ENCODE results near the gene PHF20. TPM values are rescaled to one million over a fixed set of nuclear protein-coding genes. Genes with fewer than 3 reads are reported as not detected.
"Not testable (repeated sequence)": the region's sequence is repeated elsewhere in the genome, so short reads cannot be mapped to it uniquely, and the experiment has no call there.

PHF20 gene
- total RNA-seq, 1 donor from 2014 or later = 46.5 TPM

DNA sequence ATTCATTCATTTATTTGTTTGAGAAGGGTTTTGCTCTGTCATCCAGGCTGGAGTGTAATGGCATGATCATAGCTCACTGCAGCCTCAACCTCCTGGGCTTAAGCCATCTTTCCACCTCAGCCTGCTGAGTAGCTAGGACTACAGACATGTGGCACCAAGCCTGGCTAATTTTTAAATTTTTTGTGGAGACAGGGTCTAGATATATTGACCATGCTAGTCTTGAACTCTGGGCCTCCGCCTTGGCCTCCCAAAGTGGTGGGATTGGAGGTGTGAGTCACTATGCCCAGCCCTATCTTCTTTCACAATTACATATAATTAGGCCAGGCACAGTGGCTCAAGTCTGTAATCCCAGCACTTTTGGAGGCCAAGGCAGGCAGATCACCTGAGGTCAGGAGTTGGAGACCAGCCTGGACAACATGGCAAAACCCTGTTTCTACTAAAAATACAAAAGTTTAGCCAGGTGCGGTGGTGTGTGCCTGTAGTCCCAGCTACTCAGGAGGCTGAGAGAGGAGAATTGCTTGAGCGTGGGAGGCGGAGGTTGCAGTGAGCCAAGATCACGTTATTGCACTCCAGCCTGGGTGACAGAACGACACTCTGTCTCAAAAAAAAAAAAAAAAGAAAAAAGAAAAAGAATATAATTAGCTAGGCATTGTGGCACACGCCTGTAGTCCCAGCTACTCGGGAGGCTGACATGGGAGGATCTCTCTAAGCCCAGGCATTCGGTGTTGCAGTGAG lies 110.8 kb downstream of the PHF20 start:
- intact Hi-C loops (cut with micrococcal nuclease) = loop anchor here (10.0 kb wide), 2 partner anchors 168 to 418 kb away; no protein-coding TSS in a partner anchor

DNA sequence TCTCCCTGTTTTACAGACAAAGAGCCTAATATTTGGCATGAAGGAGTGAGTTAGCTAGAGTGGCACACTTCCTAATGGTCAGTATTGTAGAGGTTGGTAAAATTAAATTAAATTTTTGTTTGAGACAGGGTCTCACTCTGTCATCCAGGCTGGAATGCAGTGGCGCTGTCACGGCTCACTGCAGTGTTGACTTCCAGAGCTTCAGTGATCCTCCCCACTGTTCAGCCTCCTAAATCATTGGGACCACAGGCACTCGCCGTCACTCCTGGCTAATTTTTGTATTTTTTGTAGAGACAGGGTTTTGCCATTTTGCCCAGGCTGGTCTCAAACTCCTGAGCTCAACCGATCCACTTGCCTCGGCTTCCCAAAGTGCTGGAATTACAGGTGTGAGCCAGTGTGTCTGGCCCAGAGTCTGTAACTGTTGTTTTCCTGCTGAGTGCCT lies 111.5 kb downstream of the PHF20 start:
- intact Hi-C loops (cut with micrococcal nuclease) = loop anchor here (10.0 kb wide), 2 partner anchors 169 to 419 kb away; no protein-coding TSS in a partner anchor

DNA sequence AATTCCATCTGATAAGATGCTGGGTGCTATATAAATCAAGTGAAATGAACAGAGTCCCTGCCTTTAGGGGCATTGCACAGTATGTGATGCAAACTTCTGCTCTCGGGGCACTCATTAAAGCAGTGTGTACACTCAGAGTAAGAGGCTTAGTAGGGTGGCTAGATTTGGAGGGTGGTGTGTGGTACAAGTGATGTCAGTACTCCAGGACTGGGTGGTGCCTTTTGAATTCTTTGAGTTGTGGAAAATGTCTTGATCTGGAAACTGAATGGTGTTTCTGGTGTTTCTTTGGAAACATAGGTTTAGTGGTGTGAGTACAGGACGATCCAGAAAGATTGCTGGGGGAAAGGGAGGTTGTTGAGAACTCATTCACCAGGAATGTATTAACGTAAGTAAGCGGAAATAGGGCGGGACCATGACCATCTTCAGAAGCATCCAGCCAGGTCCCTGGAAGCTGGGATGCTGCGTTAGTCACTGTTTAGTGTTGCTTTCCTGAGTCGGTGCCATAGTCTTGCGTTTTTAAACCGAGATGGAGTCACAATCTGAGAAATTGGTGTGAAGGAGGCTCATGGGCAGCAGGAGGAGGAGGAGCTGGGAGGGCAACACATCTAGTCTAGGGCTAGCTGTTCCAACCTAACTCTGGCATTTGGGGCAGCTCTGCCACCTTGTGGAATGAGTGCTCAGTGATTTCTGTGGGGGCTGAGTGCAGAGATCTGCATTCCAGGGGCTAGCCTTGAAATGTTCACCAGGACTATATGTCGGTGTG lies 112.1 kb downstream of the PHF20 start:
- intact Hi-C loops (cut with micrococcal nuclease) = loop anchor here (2.0 to 10.0 kb wide), 3 partner anchors 143 to 419 kb away; no protein-coding TSS in a partner anchor

DNA sequence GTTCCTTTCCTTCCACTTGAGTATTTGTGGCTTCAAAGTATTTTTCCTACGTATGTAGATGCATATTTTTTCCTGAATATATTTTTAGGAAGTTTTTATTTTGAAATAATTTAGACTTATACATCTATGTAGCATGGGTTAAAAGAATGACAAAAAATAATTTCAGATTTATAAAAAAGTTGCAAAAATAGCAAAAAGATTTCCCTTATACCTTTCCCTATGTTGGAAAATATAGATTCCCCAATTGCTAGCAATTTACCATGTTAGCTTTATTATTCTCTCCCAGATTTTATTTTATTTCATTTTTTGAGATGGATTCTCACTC lies 112.7 kb downstream of the PHF20 start:
- intact Hi-C loops (cut with micrococcal nuclease) = loop anchor here (2.0 to 10.0 kb wide), 3 partner anchors 144 to 420 kb away; no protein-coding TSS in a partner anchor

DNA sequence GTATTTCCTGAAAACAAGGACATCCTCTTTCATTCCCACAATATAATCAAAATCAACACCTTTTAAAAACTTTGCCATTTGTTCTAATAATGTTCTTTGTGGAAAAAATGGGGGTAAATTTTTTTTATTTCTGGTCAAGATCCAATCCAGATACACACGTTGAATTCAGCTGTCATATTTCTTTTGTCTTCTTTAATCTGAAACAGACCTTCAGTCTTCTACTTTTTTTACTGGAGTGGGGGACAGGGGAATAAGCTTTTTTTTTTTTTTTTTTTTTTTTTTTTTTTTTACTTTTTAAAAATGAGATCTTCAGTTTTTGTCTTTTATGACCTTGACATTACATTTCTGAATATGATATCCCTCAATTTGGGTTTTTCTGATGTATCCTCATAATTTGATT lies 113.4 kb downstream of the PHF20 start:
- intact Hi-C loops (cut with micrococcal nuclease) = loop anchor here (2.0 to 10.0 kb wide), 3 partner anchors 144 to 420 kb away; no protein-coding TSS in a partner anchor

DNA sequence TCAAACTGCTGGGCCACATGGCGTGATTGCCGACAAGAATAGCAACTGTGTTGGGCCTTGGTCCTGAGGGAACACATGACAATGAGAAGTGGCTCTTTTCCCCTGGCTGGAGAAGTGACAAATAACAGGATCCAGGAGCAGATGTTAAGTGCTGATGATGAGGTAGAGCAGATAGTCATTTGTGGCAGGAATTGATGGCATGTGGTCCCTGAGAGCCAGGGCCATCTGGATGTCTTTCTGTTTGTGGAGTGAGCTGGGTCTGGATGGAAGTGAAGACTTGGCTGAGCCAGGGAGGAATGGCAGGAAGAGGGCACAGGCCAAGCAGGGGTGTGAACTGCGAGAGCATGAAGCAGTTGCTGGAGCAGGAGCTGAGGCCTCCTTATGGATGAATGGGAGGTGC lies 114.7 kb downstream of the PHF20 start:
- intact Hi-C loops (cut with micrococcal nuclease) = loop anchor here (10.0 kb wide), 2 partner anchors 172 to 422 kb away; no protein-coding TSS in a partner anchor

DNA sequence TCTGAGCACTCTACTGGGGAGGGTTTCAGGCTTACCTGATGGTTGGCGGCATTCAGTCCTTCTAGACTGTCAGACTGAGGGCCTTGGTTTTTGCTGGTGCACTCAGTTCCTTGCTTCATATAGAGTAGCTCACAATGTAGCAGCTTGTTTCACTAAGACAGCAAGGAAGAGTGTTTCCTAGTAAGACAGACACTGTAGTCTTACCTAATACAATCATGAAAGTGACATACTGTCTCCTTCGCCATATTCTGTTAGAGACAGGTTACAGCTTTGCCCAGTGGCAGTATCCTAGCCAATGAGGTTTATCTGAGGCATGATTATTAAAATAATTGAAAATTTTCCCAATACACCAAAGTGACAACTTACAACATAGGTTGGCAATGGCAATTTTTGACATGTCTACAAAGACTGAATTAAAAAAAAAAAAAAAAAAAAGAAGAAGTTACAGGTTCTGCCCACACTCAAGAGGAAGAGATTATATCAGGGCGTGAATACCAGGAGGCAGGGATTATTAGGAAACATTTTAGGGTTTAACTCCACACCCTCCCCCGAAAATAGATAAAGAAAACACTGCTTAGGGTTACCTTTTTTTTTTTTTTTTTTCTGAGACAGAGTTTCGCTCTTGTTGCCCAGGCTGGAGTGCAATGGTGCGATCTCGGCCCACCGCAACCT lies 115.7 kb downstream of the PHF20 start:
- intact Hi-C loops (cut with micrococcal nuclease) = loop anchor here (10.0 kb wide), 2 partner anchors 173 to 423 kb away; no protein-coding TSS in a partner anchor

DNA sequence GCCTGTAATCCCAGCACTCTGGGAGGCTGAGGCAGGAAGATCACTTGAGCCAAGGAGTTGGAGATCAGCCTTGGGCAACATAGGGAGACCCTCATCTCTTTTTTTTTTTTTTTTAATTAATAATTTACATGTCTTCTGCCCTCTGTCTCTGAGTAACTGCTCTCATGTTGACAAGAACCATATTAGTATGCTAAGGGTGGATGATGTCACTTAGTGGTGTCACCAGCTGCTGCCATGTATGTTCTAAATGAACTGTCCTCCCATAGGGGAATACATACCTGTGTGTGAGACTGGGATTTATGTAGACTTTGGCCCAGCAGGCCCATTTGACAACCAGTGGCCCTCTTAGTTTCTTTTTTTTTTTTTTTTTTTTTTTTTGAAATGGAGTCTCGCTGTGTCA lies 116.8 kb downstream of the PHF20 start:
- intact Hi-C loops (cut with micrococcal nuclease) = loop anchor here (10.0 kb wide), 2 partner anchors 174 to 424 kb away; no protein-coding TSS in a partner anchor

DNA sequence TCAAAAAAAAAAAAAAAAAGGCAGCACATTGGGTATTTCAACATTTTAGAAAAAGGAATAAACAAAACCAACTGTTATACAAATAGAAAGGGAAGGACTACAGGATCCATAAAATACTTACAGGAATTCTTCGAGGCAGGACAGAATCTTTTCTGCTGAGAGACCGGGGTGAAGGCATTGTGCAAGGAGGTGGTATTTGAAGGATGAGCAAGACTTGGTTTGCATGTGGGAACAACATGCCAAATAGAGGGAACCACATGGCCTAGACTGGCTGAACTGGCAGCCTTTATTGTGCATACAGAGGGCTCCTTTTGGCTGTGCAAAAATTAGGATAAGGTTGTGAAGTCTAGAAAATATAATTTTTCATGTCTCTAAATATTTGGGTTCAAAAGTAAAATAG lies 119.6 kb downstream of the PHF20 start:
- intact Hi-C loops (cut with micrococcal nuclease) = no loop called here

DNA sequence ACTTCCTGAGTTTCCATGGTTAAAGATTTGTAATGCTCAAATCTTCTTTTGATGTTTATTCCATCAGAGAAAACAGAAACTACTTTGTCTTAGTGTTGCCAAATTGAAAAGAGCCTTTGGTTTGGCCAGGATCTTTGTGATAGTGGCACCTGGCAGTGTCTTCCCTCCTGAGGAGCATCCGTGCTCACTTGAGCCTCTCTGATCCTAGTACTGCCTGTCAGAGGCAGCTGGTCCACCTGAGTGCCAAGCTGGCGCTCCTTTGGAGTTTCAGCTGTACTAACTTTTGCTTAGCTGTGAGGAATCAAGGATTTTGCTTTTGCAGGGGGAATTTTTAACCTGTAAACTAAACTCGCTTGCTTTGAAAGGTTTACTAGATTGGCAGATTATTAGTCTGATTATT lies 121.1 kb downstream of the PHF20 start:
- intact Hi-C loops (cut with micrococcal nuclease) = no loop called here

DNA sequence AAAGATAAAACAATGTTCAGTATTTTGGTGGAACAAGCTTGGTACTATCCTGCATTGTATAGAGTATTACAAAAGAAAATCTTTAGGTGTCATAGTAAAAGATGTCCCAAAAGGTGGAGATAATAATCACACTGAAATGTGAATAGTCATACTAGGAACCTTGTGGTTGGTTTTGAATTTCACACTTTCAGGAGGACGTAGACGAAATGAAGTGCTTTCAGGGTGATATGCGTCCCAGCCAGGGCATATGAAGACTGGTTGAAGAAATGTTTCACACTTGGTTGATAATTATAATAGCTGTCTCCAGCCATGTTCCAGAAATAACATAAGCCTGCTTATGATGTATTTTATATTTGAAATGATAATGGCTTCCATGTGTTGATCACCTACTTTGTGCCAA lies 122.1 kb downstream of the PHF20 start:
- intact Hi-C loops (cut with micrococcal nuclease) = no loop called here

DNA sequence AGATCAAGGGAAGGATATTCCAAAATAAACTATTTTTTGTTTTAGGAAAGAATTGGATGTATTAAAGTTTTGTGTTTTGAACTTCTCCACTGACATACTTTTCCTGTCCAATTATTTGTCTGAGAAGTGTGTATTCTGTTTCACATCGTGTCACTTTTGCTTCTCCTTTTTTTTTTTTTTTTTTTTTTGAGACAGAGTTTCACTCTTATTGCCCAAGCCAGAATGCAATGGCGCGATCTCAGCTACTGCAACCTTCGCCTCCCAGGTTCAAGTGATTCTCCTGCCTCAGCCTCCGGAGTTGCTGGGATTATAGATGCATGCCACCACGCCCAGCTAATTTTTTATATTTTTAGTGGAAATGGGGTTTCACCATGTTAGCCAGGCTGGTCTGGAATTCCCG lies 123.7 kb downstream of the PHF20 start:
- intact Hi-C loops (cut with micrococcal nuclease) = not testable (repeated sequence)

DNA sequence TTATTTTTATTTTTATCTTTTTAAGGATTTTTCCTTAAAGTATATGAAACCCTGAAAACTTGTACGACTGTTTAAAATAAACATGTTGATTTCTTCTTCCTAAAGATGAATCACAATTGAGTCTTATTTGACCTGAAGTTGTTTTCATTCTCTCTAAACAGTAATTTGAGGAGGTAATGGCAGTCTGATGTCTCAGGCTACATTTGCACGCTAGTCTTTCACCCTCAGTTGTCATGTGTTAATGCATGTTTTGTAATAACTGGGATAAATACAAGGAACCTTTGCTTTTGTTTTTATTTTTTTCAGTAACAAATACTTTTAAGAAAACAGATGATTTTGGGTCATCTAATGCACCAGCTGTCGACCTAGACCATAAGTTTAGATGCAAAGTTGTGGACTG lies 127.2 kb downstream of the PHF20 start:
- intact Hi-C loops (cut with micrococcal nuclease) = no loop called here

DNA sequence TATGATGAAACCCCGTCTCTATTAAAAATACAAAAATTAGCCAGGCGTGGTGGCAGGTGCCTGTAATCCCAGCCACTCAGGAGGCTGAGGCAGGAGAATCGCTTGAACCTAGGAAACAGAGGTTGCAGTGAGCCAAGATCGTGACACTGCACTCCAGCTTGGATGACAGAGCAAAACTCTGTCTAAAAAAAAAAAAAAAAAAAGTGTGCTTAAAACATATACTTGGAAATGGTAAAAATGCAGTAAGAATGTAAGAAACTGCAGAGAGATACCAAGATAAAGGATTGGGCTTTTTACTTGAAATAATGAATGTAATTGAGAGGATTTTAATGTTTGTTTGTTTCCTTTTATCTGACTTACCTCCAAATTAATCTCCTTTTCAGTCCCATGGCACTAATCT lies 129.4 kb downstream of the PHF20 start:
- intact Hi-C loops (cut with micrococcal nuclease) = not testable (repeated sequence)

DNA sequence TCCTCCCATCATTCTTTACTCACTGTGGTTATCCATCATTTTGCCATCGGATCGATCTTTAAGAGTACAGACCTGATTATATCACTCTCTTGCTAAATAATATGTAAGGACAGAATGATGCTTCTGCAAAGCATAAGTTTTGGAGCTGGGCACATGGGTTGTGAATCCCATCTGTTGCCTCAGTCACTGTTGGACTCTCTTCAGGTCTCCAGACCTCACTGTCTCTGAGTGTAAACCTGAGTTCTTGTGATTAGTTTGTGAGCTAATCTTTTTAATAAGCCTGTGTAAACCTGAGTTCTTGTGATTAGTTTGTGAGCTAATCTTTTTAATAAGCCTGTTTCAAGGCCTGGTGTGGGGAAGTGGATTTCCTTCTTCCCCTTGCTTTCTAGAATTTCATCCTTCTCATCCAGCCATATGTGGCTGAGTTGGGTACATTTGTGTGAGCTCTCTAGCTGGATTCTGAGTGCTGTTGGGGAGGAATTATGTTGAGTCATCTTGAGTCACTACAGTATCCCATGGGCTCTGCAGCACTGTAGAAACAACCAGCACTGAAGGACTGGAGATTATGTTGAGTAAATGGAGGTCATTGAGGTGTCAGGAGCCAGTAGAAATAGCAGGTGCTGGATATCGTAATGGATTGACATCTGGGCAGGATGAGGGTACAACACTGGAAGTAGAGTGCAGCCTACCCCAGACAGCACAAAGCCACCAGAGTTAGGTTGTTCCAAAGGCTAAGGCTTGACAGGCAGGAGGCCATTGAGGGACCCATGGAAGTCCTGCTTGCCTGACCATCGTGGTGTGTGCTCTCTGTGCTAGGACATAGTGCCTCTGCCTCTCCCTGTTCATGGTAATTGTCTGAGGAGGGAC lies 130.1 kb downstream of the PHF20 start:
- intact Hi-C loops (cut with micrococcal nuclease) = no loop called here

DNA sequence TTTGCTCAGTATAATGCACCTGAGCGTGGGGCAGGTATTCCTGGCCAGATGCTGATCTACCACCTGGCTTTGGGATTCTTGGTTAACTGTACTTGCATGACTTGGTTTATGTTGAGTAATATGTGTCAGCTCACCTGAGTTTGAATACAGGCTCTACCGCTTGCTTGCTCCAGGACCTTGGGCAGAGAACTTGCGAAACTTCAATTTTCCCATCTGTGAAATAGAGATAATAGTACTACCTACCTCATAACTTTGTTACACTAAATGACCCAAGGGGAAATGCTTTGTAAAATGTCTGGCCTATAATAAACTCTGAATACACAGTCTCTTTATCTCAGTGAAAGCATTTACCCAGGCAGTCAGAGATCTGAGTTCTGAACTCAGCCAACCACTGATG lies 130.7 kb downstream of the PHF20 start:
- intact Hi-C loops (cut with micrococcal nuclease) = no loop called here

DNA sequence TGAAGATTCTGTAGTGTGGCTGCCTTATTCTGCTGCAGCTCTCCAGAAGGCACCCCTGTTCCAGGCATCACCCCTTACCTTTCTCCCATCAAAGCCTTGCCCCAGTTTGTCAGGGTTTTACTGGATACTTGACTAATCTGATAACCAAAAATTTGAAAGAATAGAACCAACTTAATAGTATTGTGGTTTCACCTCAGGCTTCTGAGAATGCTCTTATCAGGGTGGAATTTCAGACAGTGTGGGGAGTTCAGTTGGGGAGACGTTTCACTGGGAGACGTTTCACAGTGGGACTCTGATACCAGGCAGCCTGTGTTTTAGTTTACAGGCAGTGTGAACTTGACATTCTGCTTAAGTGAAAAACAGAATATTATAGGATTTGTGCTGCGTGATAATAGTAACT lies 132.0 kb downstream of the PHF20 start:
- intact Hi-C loops (cut with micrococcal nuclease) = no loop called here

DNA sequence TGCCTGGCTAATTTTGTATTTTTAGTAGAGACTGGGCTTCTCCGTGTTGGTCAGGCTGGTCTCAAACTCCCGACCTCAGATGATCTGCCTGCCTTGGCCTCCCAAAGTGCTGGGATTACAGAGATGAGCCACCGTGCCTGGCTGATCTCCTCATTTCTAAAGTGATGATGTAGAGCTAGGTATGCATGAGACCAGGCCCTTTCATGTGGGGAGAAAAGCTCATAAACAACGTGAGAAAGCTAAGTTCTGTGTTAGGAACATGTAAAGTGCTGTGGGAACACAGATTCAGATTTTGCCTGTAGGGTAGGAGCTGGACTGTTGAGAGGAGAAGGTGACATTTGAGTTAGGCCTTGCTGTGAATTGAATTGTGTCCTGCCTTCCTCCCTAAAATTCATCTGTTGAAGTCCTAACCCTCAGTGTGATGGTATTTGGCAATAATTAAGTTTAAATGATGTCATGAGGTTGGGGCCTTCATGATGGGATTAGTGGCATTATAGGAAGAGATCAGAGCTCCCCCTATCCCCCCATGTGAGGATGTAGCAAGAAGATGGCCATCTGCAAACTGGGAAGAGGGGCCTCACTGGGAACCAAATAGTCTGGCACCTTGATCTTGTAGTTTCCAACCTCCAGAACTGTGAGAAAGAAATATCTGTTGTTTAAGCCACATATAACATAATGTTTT lies 133.3 kb downstream of the PHF20 start:
- intact Hi-C loops (cut with micrococcal nuclease) = no loop called here

DNA sequence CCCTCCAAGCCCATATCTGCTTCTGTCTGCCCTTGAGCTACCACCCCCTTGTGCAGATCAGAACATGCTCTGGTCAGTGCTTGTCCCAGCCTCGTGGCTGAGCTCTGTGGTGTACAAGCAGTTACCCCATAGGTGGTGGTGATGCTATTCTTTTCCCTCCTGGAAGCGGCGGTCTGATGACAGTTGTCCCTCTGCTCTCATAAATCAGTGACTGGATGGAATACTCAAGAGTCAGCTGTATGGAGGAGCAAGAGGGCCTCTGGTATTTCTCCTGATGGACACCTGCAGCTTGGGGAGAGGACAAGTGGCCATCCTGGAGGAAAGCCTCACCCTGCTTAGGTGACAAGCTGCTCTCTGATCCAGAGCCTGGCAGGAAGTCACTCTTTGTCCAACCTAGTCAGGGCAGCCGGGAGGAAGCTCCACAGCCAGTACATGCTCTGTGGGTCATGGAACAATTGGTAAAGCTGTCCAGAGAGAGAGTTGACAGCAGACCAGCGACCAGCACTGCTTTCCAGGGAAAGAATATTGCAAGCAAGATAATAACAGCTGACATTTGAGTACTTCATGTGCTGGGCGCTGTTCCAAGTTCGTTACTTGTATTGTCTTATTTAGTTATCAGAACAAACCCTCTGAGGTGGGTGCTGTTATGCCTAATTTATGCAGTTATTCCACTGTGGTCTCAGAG lies 135.3 kb downstream of the PHF20 start:
- intact Hi-C loops (cut with micrococcal nuclease) = no loop called here

DNA sequence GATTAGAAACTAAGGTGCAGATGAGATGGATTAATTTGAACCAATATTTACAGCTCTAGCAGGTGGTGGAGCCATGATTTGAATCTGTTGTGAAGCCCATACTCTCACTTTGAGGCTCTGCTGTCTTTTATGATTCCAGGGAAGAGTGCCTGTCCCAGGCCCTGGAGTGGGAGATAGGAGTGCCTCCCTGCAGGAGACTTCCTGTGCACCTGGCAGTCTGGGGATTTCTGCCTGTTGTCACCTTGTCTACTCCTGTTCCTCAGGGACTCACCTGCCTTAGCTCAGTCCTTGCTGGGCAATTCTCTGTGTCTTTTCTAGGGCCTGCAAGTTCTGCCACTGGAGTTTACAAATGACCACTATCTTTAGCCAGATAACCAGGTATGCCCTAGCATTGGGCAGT lies 136.2 kb downstream of the PHF20 start:
- intact Hi-C loops (cut with micrococcal nuclease) = no loop called here

Measured in T-helper 2 cell treated with Interferon-gamma antibody and Interleukin-4, amounts not matched to agents 100 ng/mL and 5 ng/mL, for 36 hours (primary cell).